ENCODE results near the gene DPP7. TPM values are rescaled to one million over a fixed set of nuclear protein-coding genes. Genes with fewer than 3 reads are reported as not detected.

The DPP7 gene
- total and polyA plus RNA-seq, 2 of the 8 experiments (the other 6 are each of a cell fraction or from before 2014, with no cell fraction given), result 21.2 to 26.8 TPM

GRCh38 chr9:137064027-137064879, 50.3 kb downstream of the DPP7 start (continued):
- TF ChIP-seq CHD7 (IDR thresholded peaks at IDR 0.05; ENCODE audit: insufficient replicate concordance, low read length) (no peak), JUN (IDR thresholded peaks at IDR 0.05; ENCODE audit: low read depth, low read length) (no peak), HDAC6 (IDR thresholded peaks at IDR 0.05; ENCODE audit: low read depth, low read length) (no peak), GABPA (IDR thresholded peaks at IDR 0.05; ENCODE audit: borderline replicate concordance, insufficient read depth, low read length) (peak; percentile 72; the same call in 1 of the 2 replicates), TBP (IDR thresholded peaks at IDR 0.05; ENCODE audit: low read depth, low read length) (no peak), HDAC2 (IDR thresholded peaks at IDR 0.05; ENCODE audit: borderline replicate concordance in 1 of 2, low read depth in 2 of 2, low read length in 2 of 2) (no peak), KDM1A (IDR thresholded peaks at IDR 0.05; ENCODE audit: borderline replicate concordance, low read length) (no peak), USF2 (IDR thresholded peaks at IDR 0.05; ENCODE audit: low read length) (no peak)
